CD4-positive, alpha-beta T cell (primary cell): ENCODE data around the gene RB1. TPM values are rescaled to one million over a fixed set of nuclear protein-coding genes. Genes with fewer than 3 reads are reported as not detected.
A peak's percentile ranks its signal among the peaks of the same experiment; 100 is the strongest.

Experiments
- ATAC-seq: fragments of 200-7000 bp; cut with Tn5 transposase; one replicate; pipeline ENCODE4 v1.10.0; 2022; ENCODE audit warnings: mild to moderate bottlenecking; ENCODE audit not compliant: poor library complexity
- CTCF ChIA-PET: fragments of 350-600 bp; sonication (Branson Sonifier 250); formaldehyde crosslinking; loops from one replicate; lab custom pipeline; 2021; ENCODE audit warnings: antibody characterized with exemption, inconsistent platforms; lab: Charles Lee
- POLR2A ChIA-PET: fragments of 350-600 bp; sonication (Branson Sonifier 250); formaldehyde crosslinking; loops from one replicate; lab custom pipeline; 2021; ENCODE audit warnings: antibody characterized with exemption, inconsistent platforms; lab: Charles Lee
- DNase-seq, 14 experiments: peaks; one replicate each; pipeline ENCODE4 v3.0.0-alpha.2; 2013 to 2020; ENCODE audit warnings: mixed read lengths in 2 of 14
- H3K27ac ChIP-seq, 2 donors: one replicate each; pipeline versions ENCODE4 v1.5.1 to v1.7.0; 2013; ENCODE audit warnings: low read length in 2 of 2, low read depth in 1 of 2, mild to moderate bottlenecking in 1 of 2
- H3K27me3 ChIP-seq, 2 experiments: 1 replicate in 1 of 2; 2 replicates in 1 of 2; pipeline versions ENCODE4 v1.6.1 to v1.7.0; 2013; ENCODE audit warnings: low read length in 2 of 2, control low read depth in 1 of 2, mild to moderate bottlenecking in 1 of 2, moderate library complexity in 1 of 2; ENCODE audit not compliant: insufficient read depth in 2 of 2, control insufficient read depth in 1 of 2
- H3K36me3 ChIP-seq: one replicate; pipeline ENCODE4 v1.6.1; 2013; ENCODE audit warnings: low read length, control low read depth; ENCODE audit not compliant: insufficient read depth
- H3K4me1 ChIP-seq: one replicate; pipeline ENCODE4 v1.6.1; 2013; ENCODE audit warnings: low read length, control low read depth; ENCODE audit not compliant: insufficient read depth
- H3K4me3 ChIP-seq: one replicate; pipeline ENCODE4 v1.5.1; 2013; ENCODE audit warnings: mild to moderate bottlenecking, low read length, moderate library complexity
- H3K9me3 ChIP-seq, 2 experiments: 1 replicate in 1 of 2; 2 replicates in 1 of 2; pipeline versions ENCODE4 v1.6.1 to v1.7.0; 2013; ENCODE audit warnings: low read length in 2 of 2, mild to moderate bottlenecking in 2 of 2, control low read depth in 1 of 2, moderate library complexity in 1 of 2; ENCODE audit not compliant: control insufficient read depth in 1 of 2, insufficient read depth in 1 of 2
- H3K27ac Mint-ChIP-seq: one replicate; pipeline ENCODE4 v1.8.0; 2020; ENCODE audit warnings: mixed read lengths
- H3K27me3 Mint-ChIP-seq: one replicate; pipeline ENCODE4 v1.8.0; 2021; ENCODE audit warnings: mixed read lengths
- H3K36me3 Mint-ChIP-seq: one replicate; pipeline ENCODE4 v1.8.0; 2021; ENCODE audit warnings: low read depth, mixed read lengths
- H3K4me1 Mint-ChIP-seq: one replicate; pipeline ENCODE4 v1.8.0; 2021; ENCODE audit warnings: low read depth, mixed read lengths
- H3K4me3 Mint-ChIP-seq: one replicate; pipeline ENCODE4 v1.8.0; 2020; ENCODE audit warnings: mild to moderate bottlenecking, mixed read lengths
- H3K9me3 Mint-ChIP-seq: one replicate; pipeline ENCODE4 v1.8.0; 2020; ENCODE audit warnings: mixed read lengths
- intact Hi-C, 2 experiments: fragments of 100-400 bp; cut with DNase I in 1 of 2; cut with micrococcal nuclease in 1 of 2; formaldehyde crosslinking; loops; one replicate each; pipeline versions ENCODE4 v1.15.1 to v1.9.0; 2023 to 2025; cut with DNase I, micrococcal nuclease
- polyA plus RNA-seq, 2 donors: library from polyadenylated mRNA; unstranded; fragments of 120-200 nt; gene quantifications; one replicate each; pipeline ENCODE4 v1.2.1, GENCODE V29; 2013
- total RNA-seq, 174 experiments: library from RNA in 2 of 174; stranded (reverse) in 2 of 174; gene quantifications; one replicate each; pipeline ENCODE4 v1.2.3 and lab custom pipeline; 2021 to 2026
- TF ChIP-seq, protein P1 (sequence below): fragments of 200-600 bp; IDR thresholded peaks from one replicate; pipeline ENCODE4 v1.8.0; 2022; ENCODE audit warnings: antibody characterized with exemption, mild to moderate bottlenecking

The RB1 gene
- total RNA-seq (10 to 100 TPM; 14.9 to 18.4 TPM), total RNA-seq (lab: John Stamatoyannopoulos, UW) (28.0 to 97.8 (median 54.3) reads per million in 172 experiments)
- polyA plus RNA-seq (2013, experiment 1 of 2): 21.5 TPM
- 25.1 TPM for polyA plus RNA-seq (2013, experiment 2 of 2)

DNA sequence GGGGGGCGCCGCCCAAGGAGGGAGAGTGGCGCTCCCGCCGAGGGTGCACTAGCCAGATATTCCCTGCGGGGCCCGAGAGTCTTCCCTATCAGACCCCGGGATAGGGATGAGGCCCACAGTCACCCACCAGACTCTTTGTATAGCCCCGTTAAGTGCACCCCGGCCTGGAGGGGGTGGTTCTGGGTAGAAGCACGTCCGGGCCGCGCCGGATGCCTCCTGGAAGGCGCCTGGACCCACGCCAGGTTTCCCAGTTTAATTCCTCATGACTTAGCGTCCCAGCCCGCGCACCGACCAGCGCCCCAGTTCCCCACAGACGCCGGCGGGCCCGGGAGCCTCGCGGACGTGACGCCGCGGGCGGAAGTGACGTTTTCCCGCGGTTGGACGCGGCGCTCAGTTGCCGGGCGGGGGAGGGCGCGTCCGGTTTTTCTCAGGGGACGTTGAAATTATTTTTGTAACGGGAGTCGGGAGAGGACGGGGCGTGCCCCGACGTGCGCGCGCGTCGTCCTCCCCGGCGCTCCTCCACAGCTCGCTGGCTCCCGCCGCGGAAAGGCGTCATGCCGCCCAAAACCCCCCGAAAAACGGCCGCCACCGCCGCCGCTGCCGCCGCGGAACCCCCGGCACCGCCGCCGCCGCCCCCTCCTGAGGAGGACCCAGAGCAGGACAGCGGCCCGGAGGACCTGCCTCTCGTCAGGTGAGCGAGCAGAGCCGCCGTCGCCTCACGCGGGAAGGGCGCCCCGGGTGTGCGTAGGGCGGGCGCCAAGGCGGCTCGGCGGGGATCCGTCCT is at the start of gene RB1:
TSS of gene RB1 (plus strand) at position 393 of the 784 bp plus-strand sequence. CDS start at position 555, 162 bp downstream.
- ChIA-PET POLR2A (interaction anchor here (0.6 to 3.6 kb wide), 14 partner anchors 11 to 266 kb away, joined by 3 to 18 read pairs (median 4); partner anchors contain the start of genes ITM2B, MED4, NUDT15 and RCBTB2), CTCF (interaction anchor here (0.5 to 2.3 kb wide), 3 partner anchors 12 to 808 kb away, joined by 3 to 15 read pairs (median 3); partner anchors contain the start of gene MED4)
- Mint-ChIP-seq H3K4me3 (peak within 1 kb of the TSS; percentile 92), H3K9me3 (no peaks in the 10 kb centered on the region), H3K4me1 (peaks cover 45% of the 10 kb centered on the region), H3K27ac (peak within 1 kb of the TSS; percentile 97), H3K36me3 (peaks cover 32% of the 10 kb centered on the region), H3K27me3 (no peaks in the 10 kb centered on the region)
- Histone ChIP-seq H3K27ac (peak within 1 kb of the TSS; percentile 97 to 98), H3K4me3 (peak within 1 kb of the TSS; percentile 95), H3K36me3 (peaks cover 5% of the 10 kb centered on the region), H3K27me3 (no peaks in the 10 kb centered on the region), H3K9me3 (no peaks in the 10 kb centered on the region), H3K4me1 (peaks cover 18% of the 10 kb centered on the region)
- intact Hi-C loops: loop anchor here (1.0 to 5.0 kb wide), 8 partner anchors 15 to 266 kb away; partner anchors contain the start of genes ITM2B (in 2 of the 2), MED4 (in 1 of the 2), NUDT15 (in 1 of the 2) and RCBTB2 (in 1 of the 2)
- DNase-seq (peak; percentile 77 to 97 (median 85)), ATAC-seq (peak; percentile 72)
- TF ChIP-seq, protein P1, sequence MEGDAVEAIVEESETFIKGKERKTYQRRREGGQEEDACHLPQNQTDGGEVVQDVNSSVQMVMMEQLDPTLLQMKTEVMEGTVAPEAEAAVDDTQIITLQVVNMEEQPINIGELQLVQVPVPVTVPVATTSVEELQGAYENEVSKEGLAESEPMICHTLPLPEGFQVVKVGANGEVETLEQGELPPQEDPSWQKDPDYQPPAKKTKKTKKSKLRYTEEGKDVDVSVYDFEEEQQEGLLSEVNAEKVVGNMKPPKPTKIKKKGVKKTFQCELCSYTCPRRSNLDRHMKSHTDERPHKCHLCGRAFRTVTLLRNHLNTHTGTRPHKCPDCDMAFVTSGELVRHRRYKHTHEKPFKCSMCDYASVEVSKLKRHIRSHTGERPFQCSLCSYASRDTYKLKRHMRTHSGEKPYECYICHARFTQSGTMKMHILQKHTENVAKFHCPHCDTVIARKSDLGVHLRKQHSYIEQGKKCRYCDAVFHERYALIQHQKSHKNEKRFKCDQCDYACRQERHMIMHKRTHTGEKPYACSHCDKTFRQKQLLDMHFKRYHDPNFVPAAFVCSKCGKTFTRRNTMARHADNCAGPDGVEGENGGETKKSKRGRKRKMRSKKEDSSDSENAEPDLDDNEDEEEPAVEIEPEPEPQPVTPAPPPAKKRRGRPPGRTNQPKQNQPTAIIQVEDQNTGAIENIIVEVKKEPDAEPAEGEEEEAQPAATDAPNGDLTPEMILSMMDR: no peak

DNA sequence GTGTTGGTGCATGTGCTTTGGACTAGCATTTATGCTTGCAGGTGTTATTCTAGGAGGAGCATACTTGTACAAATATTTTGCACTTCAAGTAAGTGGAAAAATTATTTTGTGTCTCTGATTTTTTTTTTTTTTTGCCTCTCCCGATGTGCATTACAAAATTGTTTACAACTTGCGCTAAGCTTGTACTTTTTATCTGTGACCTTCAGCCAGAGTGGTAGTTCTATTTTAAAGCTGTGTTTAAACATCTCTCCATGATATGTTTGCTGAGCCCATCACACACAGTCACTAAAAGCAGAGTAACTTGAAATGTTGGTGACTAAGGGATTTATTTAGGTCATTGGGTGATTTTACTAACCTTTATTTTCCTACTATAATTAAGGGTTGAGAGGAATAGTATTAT is 49.7 kb upstream of the RB1 start:
- Histone ChIP-seq H3K4me3 (no peak overlapping the region), H3K27me3 (no peaks in the 10 kb centered on the region), H3K9me3 (no peaks in the 10 kb centered on the region), H3K27ac (no peak overlapping the region), H3K36me3 (peaks cover 78% of the 10 kb centered on the region), H3K4me1 (peaks cover 10% of the 10 kb centered on the region)
- Mint-ChIP-seq H3K9me3 (no peaks in the 10 kb centered on the region), H3K36me3 (peaks cover 96% of the 10 kb centered on the region), H3K4me3 (no peak overlapping the region), H3K27me3 (no peaks in the 10 kb centered on the region), H3K4me1 (peaks cover 82% of the 10 kb centered on the region), H3K27ac (peak overlapping the region; percentile 78)
- ATAC-seq: no peak
- TF ChIP-seq, protein P1: no peak
- intact Hi-C loops: no loop called here
- ChIA-PET POLR2A (interaction anchor here (2.5 kb wide), 1 partner anchor 15 kb away, joined by 7 read pairs; no protein-coding TSS in a partner anchor), CTCF (interaction anchor here (0.5 kb wide), 1 partner anchor 98 kb away, joined by 3 read pairs; no protein-coding TSS in a partner anchor)
- no peak for DNase-seq

- Histone ChIP-seq H3K36me3 (peaks cover 86% of the 10 kb centered on the region), H3K27me3 (no peaks in the 10 kb centered on the region), H3K27ac (no peak overlapping the region), H3K4me3 (no peak overlapping the region), H3K4me1 (peaks cover 10% of the 10 kb centered on the region), H3K9me3 (no peaks in the 10 kb centered on the region)
- TF ChIP-seq, protein P1: no peak
- Mint-ChIP-seq H3K27me3 (no peaks in the 10 kb centered on the region), H3K27ac (no peak overlapping the region), H3K36me3 (peaks cover 99% of the 10 kb centered on the region), H3K4me3 (no peak overlapping the region), H3K9me3 (no peaks in the 10 kb centered on the region), H3K4me1 (peaks cover 82% of the 10 kb centered on the region)
- no peak for DNase-seq
- ChIA-PET POLR2A (interaction anchor here (1.0 to 2.5 kb wide), 2 partner anchors 11 to 16 kb away, joined by 3 to 7 read pairs; no protein-coding TSS in a partner anchor), CTCF (no interaction called here)
- no peak for ATAC-seq
- intact Hi-C loops: no loop called here
Measured at GRCh38 chr13:48255090-48255489, 48.5 kb upstream of the RB1 start.
